ENCODE data around the gene ICAM2. TPM values are rescaled to one million over a fixed set of nuclear protein-coding genes. Genes with fewer than 3 reads are reported as not detected.

Gene ICAM2
- 10 to 100 TPM; 22.0 to 36.0 (median 29.4) TPM for polyA plus RNA-seq (ENCODE audit: insufficient read length in 4 of 4)

DNA sequence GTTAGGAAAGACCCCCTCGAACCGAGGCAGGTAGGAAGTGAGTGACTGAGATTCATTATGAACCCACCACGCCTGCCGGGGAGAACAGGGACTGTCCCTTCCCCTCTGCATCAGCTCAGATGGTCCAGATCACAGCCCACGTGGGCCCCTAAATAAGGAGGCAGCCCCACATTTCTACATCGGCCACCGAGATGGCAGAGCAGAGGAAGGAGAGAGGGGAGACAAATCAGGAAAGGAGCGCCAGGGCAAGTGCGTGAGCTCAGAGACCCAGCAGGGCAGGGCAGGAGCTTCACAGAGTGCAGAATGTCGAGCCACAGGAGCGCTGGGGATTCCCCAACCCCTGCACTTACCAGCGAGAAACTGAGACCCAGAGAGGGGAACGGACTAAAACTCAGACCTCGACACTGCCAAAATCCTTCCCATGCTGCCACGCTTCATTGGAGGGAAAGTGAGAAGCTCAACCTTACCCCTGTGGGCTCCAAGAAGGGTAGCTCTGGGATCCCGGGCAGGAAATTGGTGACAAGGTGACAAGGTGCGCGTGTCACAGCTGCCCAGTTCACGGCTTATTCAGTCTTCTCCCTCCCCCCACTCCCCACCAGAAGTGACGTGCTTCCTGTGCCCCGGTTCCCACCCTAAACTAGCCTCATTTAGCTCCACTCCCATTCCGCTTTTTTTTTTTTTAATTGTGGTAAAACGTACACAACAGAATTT is at the start of gene ICAM2:
ICAM2 (minus strand) TSS at position 578 of the 711 bp plus-strand sequence. CDS start 13,942 bp downstream, outside the sequence.
- DNase-seq (ENCODE audit: low read depth in 4 of 4, low spot score in 2 of 4) = no peak

DNA sequence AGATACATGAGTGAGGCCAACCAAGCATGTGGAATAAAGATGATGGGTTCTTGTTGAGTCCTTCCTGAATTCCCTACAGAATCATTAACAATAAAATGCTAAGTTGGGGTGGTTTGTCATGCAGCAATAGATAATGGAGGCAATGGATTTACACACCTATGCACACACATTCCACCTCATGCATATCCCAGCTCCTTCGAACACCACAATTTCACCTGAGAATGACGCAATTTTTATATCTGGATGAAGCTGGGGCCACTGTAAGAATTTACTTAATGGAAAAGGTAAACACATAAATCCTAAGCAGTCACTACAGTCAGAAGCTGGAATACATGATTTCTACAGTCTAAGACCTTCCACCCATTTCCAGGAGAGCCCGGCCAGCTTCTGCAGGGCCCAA is 49.8 kb upstream of the ICAM2 start:
- no peak for DNase-seq (ENCODE audit: low read depth in 4 of 4, low spot score in 2 of 4)

DNA sequence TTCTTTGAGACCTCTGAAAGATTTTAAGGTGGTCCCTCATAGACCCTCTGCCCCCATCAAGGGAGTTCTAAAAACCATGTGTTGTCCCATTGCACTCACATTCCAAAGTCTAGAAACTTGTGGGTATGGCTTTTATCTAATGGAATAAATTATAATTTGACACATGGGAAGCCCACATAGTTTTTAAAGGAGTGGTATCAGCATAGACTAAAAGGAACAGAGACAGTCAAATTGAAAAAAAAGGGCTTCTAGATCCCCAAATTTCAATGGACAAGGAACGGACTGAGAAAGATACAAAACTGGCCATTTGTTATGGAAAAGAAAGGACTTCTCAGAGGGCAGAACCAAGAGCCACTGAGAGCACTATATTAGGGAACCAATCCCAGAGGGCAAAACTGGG is 48.7 kb upstream of the ICAM2 start:
- no peak for DNase-seq (ENCODE audit: low read depth in 4 of 4, low spot score in 2 of 4)

DNA sequence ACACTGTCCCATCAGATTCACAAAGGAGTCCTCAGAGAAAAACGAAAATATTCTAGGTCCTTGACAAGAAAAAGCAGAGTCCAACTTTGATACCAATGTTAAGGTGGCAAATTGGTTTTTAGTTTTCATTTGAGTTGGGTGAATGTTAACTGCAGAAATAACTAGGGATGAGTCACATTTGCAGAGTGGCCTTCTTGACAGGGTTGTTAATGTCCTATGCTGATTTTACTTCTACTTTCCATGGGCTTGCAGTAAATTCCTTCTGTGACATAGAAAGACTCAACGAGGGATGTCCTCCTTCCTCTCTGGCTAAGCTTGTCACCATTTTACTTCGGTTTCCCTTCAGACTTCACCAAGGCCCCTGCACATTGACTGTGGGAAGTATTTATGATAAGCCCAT is 47.2 kb upstream of the ICAM2 start:
- no peak for DNase-seq (ENCODE audit: low read depth in 4 of 4, low spot score in 2 of 4)

DNA sequence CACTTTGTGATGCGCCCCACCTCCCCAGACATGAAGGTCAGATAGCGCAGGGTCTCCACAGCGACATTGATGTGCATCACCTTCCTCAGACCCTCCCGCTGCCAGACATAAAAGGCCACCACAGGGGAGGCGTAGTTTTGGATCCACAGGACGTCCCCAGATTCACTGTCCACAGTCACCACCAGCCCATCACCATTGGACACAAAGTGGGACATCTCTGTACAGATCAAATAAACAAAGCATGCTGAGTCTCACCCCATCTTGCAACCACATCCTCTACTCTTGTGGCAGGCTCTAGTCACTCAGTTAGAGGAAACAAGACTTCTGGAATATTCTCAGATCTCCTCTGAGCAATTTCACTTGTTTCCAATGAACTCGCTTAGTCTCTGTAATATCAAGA is 46.3 kb upstream of the ICAM2 start:
- no peak for DNase-seq (ENCODE audit: low read depth in 4 of 4, low spot score in 2 of 4)

DNA sequence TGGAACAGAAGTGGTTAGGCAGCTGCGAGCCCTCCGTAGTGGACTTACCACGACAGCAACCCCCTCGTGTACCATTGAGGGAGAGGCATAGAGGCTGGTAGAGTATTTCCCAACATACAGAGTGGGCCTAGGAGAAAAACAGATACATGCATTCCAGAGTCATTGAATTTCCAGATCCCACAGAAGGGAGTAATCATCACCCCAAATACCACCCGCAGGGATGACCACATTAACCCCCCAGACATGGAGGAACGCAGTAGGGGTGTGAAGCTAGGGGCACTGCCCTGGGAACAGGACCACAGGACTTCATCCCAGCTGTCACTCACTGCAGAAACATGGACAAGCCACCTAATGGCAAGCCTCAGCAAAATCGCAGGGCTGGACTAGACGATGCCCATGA is 44.7 kb upstream of the ICAM2 start:
- no peak for DNase-seq (ENCODE audit: low read depth in 4 of 4, low spot score in 2 of 4)

DNA sequence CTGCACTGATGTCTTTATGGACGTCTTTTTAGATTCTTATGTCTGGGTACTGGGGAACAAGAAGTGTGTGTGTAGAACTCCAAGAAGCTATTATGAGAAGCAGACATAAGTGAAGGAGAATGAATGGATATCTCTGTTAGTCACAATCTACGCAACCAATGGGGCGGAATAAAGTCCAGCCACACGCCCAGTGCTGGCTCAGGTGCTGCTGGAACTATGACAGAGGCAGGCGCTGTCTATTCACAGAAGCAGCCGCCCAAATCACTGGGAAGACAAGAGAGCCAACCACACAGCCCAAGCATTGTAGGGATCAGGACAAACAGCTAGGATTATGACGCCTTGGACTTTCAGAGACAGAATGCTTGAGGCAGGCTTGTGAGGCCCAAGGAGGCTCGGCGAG is 43.9 kb upstream of the ICAM2 start:
- DNase-seq (ENCODE audit: low read depth in 4 of 4, low spot score in 2 of 4) = no peak

DNA sequence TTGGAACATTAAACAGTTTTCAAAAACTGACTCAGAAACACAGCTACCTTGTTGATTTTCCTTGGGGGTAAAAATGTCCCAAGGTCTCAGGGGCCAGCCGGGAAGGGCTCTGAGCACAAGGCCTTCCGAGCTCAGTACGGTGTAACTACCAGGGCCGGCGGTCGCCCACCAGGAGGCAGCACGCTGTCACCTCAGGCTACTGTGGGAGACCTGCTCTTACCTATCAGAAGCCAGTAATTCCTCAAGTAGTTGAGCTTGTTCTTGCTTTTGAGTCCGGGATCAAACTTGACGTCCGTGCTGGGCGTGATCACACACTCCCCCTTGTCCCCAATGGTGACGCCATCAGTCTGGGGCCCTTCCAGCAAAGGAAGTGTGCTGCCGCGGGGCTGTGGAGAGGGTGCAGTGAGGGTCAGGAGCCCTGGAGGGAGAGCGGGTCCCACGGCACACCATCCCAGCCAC is 43.4 kb upstream of the ICAM2 start:
- DNase-seq (ENCODE audit: low read depth in 4 of 4, low spot score in 2 of 4) = peak in 1 of 4 donors; percentile 29

DNA sequence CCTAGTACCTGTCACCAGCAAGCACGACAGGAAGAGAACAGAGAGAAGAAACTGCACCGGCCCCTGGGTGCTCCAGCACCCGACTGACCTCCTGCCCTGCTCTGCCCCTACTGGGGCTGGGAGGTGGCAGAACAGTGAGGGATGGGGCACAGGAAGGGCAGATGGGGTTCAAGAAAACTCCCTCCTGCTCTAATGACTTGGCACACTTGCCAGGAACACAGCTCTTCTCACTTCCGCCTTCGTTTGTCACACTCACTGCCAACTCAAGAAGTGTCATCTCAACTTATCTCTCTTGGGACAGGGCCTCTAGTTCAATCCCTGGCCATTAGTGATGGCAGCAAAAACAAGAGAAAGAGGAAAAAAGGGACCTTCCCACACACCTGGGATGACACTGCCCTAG is 42.7 kb upstream of the ICAM2 start:
- DNase-seq (ENCODE audit: low read depth in 4 of 4, low spot score in 2 of 4) = no peak

DNA sequence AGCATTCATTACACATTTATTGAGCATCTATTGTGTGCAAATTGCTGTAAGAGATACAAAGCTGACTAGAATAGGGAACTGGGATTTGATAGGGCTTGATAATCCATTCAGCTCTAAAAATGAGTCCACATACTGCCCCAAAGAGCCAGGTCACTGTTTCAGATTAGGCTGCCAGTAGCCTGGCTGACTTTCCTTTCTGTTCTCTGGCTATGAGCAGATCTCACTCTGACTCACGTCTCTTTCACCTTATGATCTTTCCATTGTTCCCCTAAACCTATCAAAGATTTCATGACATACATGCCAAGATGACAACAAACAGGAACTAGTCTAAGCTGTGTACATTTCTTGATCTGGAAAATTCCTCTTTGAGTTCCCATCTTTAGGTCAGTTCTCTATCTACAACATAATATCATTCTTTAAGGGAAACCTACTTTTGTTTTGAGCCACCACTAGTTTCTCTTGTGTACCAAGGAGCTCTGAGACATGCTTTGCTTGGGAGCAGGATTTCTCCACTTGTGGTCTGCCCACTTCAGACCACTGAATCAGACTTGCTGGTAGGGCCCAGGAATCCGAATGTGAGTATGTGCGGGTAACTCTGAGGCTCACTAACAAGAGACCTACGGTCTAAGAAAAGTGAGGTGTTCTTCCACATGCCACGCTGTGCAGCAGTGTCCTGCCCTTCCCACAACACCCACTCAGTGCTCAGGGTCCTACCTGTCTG is 40.9 kb upstream of the ICAM2 start:
- no peak for DNase-seq (ENCODE audit: low read depth in 4 of 4, low spot score in 2 of 4)

DNA sequence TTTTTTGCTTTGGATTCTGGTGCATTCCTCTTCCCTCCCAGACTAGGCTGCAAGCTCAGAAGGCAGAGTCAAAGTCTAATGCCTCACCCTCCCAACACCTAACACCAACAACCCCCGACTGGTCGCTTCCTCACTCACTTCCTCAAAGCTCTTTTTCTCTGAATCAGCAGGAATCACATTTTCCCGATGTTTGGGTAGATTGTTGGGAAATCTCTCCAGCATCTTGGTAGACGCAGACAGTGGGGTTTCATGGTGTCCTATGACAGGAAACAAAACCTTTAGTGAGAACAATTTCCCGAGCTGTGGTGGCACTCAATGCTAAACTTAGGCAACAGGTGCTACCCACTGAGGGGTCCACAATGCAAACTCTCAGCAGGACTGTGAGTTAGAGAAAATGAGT is 39.9 kb upstream of the ICAM2 start:
- DNase-seq (ENCODE audit: low read depth in 4 of 4, low spot score in 2 of 4) = no peak

DNA sequence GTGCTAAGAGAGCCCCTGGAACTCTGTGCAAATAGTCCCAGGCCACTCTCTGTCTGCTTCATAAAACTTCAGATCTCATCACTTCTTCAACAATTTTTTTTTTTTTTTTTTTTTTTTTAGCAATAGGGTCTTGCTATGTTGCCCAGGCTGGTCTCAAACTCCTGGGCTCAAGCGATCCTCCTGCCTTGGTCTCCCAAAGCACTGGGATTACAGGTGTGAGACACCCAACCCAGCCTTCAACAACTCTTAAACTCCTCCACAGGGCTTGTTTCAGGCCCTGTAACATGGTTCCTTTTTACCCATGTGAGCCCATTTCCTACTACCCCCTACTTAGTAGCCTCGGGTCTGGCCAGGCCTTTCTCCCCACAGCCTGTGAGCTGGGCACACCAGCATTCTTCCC is 39.3 kb upstream of the ICAM2 start:
- no peak for DNase-seq (ENCODE audit: low read depth in 4 of 4, low spot score in 2 of 4)

DNA sequence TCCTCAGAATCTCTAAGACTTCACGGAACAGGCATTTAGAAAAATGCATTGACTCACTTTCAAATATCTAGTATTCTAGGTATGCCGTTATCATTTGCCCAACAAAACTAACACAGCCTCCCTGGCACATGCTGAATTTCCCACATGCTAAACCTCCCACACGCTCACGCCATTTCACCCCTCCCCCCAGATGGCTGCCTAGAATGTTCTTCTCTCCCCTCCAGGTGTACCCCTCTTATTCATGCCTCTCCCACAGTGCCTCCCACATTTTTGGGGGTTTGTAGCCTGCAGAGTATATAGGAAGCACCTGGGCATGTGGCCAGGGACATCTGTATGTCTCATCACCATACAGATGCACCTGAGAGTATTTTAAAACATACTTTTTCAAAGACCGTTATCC is 38.2 kb upstream of the ICAM2 start:
- DNase-seq (ENCODE audit: low read depth in 4 of 4, low spot score in 2 of 4) = no peak

DNA sequence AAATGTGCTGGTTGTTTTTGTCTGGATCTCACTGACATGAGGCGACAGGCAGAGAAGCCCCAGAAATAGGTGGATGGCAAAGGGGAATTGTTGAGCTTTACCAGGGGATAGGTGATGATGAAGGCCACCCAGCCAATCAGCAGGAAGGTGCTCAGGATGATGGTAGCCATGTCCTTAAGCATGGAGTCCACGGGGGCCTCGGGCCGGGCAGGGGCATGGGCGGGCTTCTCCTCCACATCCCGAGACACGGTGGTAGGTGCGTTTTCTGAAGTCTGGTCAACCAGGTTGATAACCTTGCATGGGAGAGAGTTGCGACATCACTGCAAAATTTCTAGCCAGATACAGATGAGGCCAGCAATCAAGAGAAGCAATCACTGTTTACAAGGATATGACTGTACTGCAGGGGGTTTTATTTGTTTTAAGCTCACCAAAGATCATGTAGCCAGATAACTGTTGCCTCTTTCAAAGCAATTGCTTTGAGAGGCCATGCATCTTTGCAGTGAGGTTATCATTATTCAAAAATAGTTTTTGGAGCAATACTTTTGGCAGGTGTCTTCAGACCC is 37.3 kb upstream of the ICAM2 start:
- no peak for DNase-seq (ENCODE audit: low read depth in 4 of 4, low spot score in 2 of 4)

DNA sequence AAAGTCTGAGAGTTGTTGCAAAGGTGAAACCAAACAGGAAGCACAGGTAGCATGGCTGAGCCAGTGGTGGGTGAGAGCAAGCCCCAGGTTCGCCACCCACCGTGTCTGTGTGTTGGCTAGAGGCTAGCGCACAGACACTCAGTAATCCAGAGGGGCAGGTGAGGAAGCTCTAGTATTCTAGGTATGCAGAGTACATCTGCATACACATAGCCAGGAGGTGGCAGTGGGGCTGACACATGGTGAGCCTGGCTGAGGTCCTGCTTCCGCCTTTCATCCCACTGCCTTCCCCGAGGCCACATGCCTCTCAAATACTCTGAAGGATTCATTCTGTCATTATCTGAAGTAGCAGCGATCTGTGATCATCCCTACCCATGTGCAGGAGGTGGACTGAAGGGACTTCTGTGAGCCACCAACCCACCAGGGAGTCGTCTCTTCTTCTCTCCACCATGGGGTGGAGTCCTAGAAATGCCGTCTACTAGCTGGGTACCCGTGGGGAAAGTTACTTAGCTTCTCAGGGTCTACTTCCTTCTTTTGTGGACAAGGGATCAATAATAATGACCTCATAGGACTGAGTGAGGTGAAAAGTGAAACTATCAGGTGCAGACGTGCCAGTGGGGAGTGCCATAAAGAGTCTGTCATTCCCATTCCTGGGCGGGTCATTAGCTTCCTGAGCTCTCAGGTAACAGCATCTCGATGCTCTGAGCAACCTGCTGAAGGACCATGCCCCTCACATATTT is 36.0 kb upstream of the ICAM2 start:
- DNase-seq (ENCODE audit: low read depth in 4 of 4, low spot score in 2 of 4) = no peak

DNA sequence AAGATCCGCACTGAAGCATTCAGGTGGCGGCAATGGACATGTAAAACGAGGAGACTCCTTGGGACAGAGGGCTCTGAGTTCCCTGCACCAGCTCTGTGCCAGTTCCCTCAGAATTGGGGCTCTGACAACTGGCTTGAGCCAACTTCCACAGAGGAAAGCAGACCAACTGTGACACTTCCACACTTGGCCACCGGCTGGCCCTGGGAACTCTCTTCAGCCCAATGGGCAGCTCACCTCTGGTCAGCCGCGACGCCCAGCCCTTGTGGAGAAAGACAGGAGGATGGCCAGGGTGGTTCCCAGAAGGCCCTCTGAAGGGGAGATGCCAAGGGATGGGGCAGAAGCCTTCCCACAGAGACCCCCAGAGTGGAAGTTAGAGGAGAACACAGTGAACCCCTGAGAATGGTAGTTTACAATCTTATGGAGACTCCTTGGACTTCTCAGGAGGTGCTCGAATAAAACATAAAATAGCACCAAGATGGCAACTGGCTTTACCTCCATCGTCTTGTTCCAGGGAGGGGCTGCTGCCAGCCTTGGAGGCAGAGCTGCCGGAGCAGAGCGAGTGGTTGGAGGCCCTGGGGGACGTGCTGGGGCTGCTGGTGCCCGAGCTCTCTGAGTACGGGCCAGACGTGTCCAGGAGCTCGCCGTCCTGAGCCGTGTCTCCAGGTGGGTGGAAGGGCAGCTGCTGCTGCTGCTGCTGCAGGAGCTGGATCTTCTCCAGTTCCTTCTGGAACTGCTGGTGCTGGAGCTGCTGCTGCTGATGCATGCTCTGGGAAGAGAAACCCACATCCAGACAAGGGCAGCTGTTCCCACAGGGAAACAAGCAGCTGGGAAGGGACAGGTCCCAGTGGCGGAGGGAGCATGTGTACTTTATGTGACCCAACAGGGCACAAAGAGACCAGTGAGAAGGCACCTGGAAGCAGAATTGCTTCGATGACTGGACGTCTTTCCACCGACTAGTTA is 35.0 kb upstream of the ICAM2 start:
- no peak for DNase-seq (ENCODE audit: low read depth in 4 of 4, low spot score in 2 of 4)

DNA sequence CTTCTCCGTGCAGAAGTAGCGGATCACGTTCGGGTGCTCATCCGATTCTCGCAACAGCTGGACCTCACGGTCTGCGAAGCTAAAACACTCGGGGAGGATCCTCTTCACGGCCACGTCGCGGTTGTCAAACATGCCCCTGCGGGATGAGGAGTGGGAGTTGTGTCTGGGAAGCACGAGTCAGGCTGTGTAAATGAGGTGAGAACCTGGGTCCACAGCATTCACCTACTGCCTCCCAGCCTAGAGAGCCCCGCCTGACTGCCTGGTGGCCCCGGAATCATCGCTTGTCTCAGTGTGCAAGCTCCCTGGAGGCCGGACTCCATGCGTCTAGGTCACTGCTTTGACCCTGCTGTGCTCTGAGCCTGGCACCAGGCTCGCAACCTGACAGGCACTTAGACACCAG is 33.9 kb upstream of the ICAM2 start:
- no peak for DNase-seq (ENCODE audit: low read depth in 4 of 4, low spot score in 2 of 4)

DNA sequence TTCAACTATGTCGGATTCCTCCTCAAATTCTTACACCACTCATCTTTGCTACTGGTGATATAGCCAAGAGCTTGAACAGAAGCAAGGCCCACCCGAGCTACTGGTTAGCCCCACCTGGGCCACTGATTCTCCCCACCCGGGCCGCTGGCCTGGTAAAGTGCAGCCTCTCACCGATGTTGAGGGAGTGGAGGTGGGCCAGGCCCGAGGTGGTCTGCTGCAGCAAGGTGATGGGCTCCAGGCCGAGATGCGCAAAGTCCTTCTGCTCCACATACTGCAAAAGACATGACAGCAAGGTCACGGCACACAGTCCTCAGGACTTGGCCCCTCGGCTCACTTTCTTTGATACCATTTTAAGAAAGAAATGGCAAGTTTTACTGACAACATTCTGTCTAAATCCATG is 32.7 kb upstream of the ICAM2 start:
- no peak for DNase-seq (ENCODE audit: low read depth in 4 of 4, low spot score in 2 of 4)

DNA sequence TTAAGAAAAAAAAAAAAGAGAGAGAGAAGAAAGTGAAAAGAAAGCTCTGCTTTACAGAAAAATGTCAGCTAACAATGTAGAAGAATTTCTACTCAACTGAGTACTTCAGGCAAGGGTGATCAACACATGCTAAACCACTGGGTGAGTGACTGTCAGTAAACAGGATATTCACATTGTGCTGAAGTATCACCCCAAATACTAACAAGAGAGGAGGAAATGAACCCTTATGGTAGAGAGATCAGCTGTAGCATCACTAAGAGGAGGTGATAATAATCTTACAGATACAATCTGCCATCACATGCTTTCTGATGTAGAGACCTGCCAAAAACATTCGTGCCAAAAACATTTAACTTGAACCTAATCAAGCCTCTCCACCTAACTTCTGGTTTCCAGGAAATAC is 30.7 kb upstream of the ICAM2 start:
- no peak for DNase-seq (ENCODE audit: low read depth in 4 of 4, low spot score in 2 of 4)

DNA sequence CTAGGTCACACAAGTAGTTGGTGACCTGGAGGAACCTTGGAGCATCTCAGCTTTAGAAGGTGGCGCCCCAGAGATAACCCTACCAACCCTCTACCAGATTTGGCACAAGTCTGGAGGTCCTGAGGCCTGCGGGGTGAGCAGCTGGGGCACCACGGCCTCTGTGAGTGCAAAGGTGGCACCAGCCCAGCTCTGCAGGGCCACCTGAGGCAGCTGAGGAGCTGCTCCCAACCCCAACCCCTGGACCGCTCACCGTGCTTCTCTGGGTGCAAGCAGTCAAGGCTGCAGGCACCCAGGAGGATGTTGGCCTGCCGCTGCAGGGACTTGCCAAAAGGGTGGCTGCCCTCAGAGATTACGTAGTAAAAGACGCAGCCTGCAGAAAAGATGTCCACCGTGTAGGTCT is 28.4 kb upstream of the ICAM2 start:
- DNase-seq (ENCODE audit: low read depth in 4 of 4, low spot score in 2 of 4) = no peak
